ENCODE measurements around the gene NEURL2. TPM values are rescaled to one million over a fixed set of nuclear protein-coding genes. Genes with fewer than 3 reads are reported as not detected.

NEURL2 gene
- total and polyA plus RNA-seq, 10 of the 15 experiments (the other 5 are each of a cell fraction or from before 2014, with no cell fraction given) = 0.53 to 7.0 (median 2.7) TPM

DNA sequence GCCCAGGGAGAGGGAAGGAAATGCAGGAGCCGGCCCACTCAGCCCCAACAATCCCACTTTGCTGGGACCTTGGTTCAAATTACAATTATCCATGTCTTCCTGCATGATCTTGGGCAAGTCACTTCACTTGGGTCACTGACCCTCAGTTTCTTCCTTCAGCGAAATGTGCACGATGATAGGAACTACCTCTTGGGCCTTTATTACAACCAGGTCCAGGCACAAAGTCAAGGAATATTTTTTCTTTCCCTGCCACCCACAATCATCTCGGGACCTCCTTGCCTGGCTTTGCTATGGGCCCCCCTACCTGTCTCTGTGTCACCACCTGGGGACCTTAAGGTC lies 21.3 kb upstream of the NEURL2 start:
- WGBS (ENCODE audit: insufficient coverage, insufficient replicate concordance, low lambda C conversion rate, missing lambda C conversion rate) = 13% methylated on average over 4 of the region's 4 CpGs
- H4K20me1 ChIP-seq (ENCODE audit: control insufficient read depth, insufficient read depth) = no peaks in the 10 kb centered on the region
- no peak overlapping the region for H3K27ac ChIP-seq (ENCODE audit: control insufficient read depth, insufficient read depth)
- no peaks in the 10 kb centered on the region for H3K9me3 ChIP-seq (replicated peaks; ENCODE audit: control insufficient read depth, insufficient read depth, low read length)
- peak overlapping the region; percentile 90 for H2AFZ ChIP-seq (ENCODE audit: control insufficient read depth, low read depth, low read length)
- DNase-seq (ENCODE audit: low read depth, low spot score) (no peak), ATAC-seq (no peak), FAIRE-seq (no peak)
- ChIA-PET CTCF (no interaction called here), RAD21 (ENCODE audit: unreplicated experiment) (interaction anchor here (0.6 kb wide), 1 partner anchor 1438 kb away, joined by 3 read pairs; no protein-coding TSS in a partner anchor), SMC1A (ENCODE audit: uncharacterized antibody, unreplicated experiment) (interaction anchor here (1.1 to 3.5 kb wide), 2 partner anchors 20 to 49 kb away, joined by 3 to 12 read pairs; partner anchors contain the start of genes CTSA and NEURL2), POLR2A (interaction anchor here (0.7 to 3.9 kb wide), 2 partner anchors 22 to 48 kb away, joined by 3 to 32 read pairs; partner anchors contain the start of gene PCIF1)
- intact Hi-C loops (cut with micrococcal nuclease; ENCODE audit: unreplicated experiment) = no loop called here
- peak overlapping the region; percentile 99 for H3K4me2 ChIP-seq (ENCODE audit: control insufficient read depth, insufficient read depth)
- peak overlapping the region; percentile 77; the same call in 1 of the 2 replicates for H3K4me3 ChIP-seq
- no peaks in the 10 kb centered on the region for H3K27me3 ChIP-seq (replicated peaks in 1 of 2; ENCODE audit: control insufficient read depth in 2 of 2, insufficient read depth in 2 of 2, low read length in 1 of 2)
- peaks cover 15% of the 10 kb centered on the region for H3K4me1 ChIP-seq (ENCODE audit: control insufficient read depth, insufficient read depth, low read length)
- H3K36me3 ChIP-seq (ENCODE audit: control insufficient read depth in 2 of 2, insufficient read depth in 2 of 2, low read length in 1 of 2) = no peaks in the 10 kb centered on the region
- no TSS peak for BruUV-seq (replicated peaks)
- TF ChIP-seq CBFB (IDR thresholded peaks at IDR 0.05; ENCODE audit: low read depth) = no peak
- no peak for TF ChIP-seq ZNF217 (IDR thresholded peaks at IDR 0.05)
- no peak for TF ChIP-seq BRCA1 (IDR thresholded peaks at IDR 0.05; ENCODE audit: low read depth, low read length)
- TF ChIP-seq, protein P1, sequence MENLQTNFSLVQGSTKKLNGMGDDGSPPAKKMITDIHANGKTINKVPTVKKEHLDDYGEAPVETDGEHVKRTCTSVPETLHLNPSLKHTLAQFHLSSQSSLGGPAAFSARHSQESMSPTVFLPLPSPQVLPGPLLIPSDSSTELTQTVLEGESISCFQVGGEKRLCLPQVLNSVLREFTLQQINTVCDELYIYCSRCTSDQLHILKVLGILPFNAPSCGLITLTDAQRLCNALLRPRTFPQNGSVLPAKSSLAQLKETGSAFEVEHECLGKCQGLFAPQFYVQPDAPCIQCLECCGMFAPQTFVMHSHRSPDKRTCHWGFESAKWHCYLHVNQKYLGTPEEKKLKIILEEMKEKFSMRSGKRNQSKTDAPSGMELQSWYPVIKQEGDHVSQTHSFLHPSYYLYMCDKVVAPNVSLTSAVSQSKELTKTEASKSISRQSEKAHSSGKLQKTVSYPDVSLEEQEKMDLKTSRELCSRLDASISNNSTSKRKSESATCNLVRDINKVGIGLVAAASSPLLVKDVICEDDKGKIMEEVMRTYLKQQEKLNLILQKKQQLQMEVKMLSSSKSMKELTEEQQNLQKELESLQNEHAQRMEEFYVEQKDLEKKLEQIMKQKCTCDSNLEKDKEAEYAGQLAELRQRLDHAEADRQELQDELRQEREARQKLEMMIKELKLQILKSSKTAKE (IDR thresholded peaks at IDR 0.05; ENCODE audit: low read depth, poor library complexity, severe bottlenecking) = no peak
- TF ChIP-seq SPI1 (IDR thresholded peaks at IDR 0.05; ENCODE audit: borderline replicate concordance, insufficient read depth, low read depth, low read length) = no peak
- TF ChIP-seq SREBF2 (IDR thresholded peaks at IDR 0.05; ENCODE audit: low read length) = no peak
- H3K9ac ChIP-seq (ENCODE audit: control insufficient read depth, insufficient read depth, low read length) = peak overlapping the region; percentile 26
- H3K79me2 ChIP-seq (ENCODE audit: control insufficient read depth, insufficient read depth, low read length) = no peaks in the 10 kb centered on the region
- in situ Hi-C loops (cut with MboI) = no loop called here
